Inferior parietal cortex (tissue), 1 donor: Measurements from ENCODE around the gene CACNA1F.
A peak's percentile ranks its signal among the peaks of the same experiment; 100 is the strongest.

Experiments
- DNase-seq: peaks from one replicate; pipeline ENCODE4 v3.0.0-alpha.2; 2016; ENCODE audit errors: extremely low spot score

CACNA1F gene

GRCh38 chrX:49199315-49199595, 33.9 kb downstream of the CACNA1F start:
- DNase-seq = no peak

- no peak for DNase-seq
Observed at GRCh38 chrX:49198540-49199314, 34.4 kb downstream of the CACNA1F start.

DNA sequence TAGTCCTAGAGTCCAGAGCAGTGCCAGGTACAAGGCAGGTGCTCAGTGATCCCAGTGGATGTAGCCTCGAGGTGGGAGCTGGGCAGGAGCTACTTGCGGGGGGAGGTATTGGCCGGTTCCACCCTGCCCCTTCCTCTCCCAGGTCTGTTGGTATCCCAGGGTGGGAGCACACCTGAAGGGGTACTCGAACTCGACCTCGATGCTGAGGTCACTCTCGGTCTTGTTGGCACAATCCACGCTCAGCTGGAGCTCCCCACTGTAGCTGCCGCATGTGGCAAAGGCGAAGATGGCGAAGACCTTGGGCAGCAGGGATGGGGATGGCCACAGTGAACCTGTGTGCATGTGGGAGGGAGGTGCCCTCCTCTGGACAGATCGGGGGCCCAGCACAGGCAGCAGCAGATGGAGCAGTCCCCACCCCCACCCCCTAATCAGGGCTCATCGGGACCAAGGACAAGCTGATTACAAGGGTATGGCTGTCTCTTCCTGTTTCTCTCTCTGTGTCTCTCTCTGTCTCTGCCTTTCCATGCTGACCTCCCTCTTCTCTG, 35.5 kb downstream of the CACNA1F start:
- DNase-seq = no peak

- DNase-seq = no peak
Observed at GRCh38 chrX:49193542-49193964, 39.6 kb downstream of the CACNA1F start.

DNA sequence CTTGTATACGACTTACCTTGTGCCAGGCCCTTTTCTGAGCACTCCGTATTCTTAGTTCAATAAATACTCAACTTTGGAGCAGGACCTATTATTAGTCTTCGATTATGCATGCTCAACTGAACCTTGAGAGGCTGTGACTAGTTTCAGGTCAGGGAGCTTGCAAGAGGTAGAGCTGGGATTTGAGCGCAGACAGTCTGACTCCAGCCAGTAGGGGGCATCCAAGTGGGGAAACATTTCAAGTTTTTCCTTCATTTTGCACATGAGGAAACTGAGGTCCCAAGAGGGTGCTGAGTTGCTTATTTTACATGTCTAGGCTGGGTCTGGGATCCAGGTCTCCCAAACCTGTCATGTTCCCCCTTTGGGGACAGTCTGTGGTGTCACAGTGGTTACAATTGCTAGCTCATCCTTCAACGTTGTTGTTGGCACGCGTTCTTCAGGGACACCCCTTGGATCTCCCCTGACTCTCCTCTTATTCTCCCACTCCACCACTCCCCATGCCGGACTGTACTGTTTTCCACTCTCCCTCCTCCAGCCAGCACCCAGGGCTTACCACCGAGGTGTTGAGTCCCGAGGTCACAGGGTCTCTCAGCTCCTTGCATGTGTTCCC, 40.3 kb downstream of the CACNA1F start:
- peak; percentile 40 for DNase-seq

DNA sequence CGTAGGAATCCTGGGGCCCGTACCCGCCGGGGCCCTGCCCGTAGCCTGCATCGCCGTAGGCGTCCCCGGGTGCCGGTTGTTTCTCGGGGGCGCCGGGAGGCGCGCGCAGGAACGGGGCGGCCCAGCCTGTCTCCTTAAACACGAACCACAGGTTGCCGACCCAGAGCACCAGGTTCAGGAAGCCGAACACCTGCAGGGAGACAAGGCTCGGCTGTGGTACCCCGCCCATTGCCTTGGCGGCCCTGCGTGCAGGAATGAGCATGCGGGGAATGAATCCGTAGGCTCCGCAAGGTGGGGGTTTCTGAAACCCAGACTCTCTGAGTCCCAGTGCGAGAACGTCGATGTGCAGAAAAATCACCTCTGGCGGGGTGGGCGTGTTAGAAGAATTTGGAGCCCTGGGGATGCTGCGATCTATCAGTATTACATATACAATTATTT, 41.5 kb downstream of the CACNA1F start:
- DNase-seq = no peak

DNA sequence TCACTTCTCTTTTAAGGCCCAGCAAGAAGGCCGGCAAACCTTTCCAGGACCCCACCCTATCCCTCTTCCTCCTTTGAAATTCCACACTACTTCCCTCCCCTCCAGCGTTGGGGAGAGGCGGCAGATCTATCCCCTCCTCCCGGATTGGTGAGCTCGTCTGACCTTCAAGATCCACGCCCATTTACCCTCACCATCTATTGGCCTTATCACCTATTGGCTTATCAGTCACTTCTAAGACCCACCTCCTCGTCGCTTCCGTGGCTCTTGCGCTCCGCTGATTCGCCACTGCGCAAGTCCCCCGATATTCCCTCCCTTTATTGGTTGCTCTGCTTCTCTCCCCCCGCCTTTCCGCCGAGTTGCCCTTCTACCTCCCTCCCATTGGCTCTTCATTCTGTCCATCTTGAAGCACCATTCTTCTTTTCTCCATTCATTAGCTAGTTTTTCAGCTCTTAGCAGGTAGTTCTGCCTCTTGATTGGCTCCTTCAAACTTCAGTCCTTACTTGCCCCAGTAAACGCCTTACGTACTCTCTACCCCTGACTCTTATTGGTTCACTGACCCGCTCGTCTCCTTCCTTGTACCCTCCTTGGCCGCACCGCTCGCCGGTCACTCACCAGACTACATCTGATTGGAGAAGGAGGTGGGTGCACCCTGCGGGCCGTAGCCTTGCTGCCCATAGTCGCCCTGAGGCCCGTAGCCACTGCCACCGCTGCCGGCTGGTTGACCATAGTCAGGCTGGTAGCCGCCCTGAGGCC, 42.1 kb downstream of the CACNA1F start:
- DNase-seq = peak; percentile 95

GRCh38 chrX:49189606-49190005, 43.5 kb downstream of the CACNA1F start:
- no peak for DNase-seq

DNA sequence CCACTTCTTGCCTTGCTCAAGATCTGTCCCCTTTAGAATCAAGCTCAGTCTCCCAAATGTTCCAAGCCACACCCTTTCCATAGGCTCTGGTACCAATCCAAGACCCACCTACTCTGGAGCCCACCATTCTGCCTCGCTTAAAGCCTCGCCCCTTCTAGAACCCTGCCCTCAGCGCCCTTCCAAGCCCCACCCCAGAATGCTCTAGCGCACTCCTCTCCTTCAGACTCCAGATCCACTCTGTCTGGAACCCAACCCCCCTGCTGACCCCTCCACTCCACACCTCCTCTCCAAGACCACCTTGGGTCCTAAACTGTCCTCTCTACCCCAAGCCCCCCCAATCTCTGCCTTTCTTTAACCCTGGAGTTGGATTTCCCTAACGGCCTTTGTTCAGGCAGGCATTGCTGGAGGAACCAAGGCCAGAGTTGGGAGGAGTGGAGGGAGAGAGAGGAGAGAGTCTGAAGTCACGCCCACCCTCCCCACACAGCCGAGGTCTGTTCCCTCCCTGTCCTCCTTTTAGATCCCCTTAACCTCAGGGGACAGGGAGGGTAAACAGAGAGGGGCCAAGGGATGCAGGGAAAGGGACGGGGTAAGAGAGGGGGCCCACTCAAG, 44.6 kb downstream of the CACNA1F start:
- DNase-seq = no peak

- DNase-seq = no peak
Observed at GRCh38 chrX:49187526-49187925, 45.6 kb downstream of the CACNA1F start.

DNA sequence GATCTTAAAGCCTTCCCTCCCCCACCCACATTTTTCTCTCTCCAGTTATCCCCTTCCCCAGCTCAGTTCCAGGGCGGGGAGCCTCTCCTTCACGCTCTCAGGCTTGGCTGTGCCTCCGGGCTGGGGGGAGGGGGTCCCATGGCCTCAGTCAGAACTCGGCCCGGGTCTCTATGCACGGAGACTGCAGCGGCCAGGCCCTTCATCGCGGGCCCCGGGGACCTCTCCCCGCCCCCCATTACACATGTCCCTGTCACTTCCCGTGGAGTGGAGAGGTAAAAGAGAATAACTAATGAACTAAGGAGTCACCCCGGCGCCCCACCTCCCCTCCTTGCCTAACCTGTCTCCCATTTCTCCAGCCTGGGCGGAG, 46.1 kb downstream of the CACNA1F start:
- no peak for DNase-seq

GRCh38 chrX:49186125-49187027, 46.8 kb downstream of the CACNA1F start, which contains the start of gene PRICKLE3:
Gene PRICKLE3 (minus strand): TSS chrX:49186373. CDS start chrX:49186297, 76 bp downstream.
- DNase-seq = no peak

- no peak for DNase-seq
Observed at GRCh38 chrX:49184294-49185281, 48.6 kb downstream of the CACNA1F start.

GRCh38 chrX:49183701-49184281, 49.3 kb downstream of the CACNA1F start:
- DNase-seq = no peak

- no peak for DNase-seq
Observed at GRCh38 chrX:49179358-49179757, 53.8 kb downstream of the CACNA1F start.

DNA sequence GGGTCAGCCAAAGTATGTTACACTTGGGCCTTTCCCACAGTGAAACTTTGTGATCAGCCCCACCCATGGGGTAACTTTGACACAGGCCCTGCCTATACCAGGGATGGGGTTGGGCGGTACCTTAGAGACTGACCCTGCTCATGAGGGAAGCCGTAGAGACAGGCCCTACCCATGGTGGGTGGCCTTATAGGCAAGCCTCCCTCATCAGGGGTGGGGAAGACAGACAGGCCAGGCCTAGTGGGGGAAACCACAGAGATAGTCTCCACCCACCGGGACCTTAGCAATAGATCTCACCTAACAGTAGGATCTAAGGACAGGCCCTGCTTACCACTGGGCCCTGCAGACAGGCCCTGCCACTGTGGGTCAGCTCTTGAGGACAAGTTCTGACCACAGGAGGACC, 54.6 kb downstream of the CACNA1F start:
- no peak for DNase-seq

- no peak for DNase-seq
Observed at GRCh38 chrX:49177873-49178480, 55.2 kb downstream of the CACNA1F start.

DNA sequence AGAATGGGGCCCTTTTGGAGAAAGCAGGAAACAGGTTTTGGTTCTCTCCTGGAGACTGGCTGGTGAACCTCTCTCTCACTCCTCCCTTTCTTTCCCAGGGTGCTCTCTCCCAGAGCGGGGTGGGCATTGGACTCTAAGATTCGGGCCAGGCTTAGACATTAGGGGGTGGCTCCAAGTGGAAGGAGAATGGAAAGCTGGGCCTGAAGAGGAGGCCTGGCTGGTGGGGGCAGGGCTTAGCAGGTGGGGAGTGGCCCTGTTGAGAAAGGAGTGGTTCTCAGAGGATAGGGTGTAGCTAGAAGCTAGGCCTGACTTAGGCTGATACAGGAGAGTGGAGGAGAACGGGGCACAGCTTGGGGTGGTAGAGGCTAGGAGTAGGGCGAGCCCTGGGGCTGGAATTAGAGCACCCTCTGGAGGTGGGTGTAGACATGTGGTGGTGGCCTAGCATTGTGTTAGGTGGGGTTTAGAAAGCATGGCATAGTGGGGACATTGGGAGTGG, 55.8 kb downstream of the CACNA1F start:
- DNase-seq = no peak
